Esophagus mucosa (tissue), 1 donor: Measurements from ENCODE around the gene AVPR1A. TPM values are rescaled to one million over a fixed set of nuclear protein-coding genes. Genes with fewer than 3 reads are reported as not detected.

Source experiments
- ATAC-seq: fragments of 200-7000 bp; cut with Tn5 transposase; one replicate; pipeline ENCODE4 v1.9.1; 2020
- total RNA-seq: library from RNA; stranded (reverse); gene quantifications from one replicate; pipeline ENCODE4 v1.2.4, GENCODE V29; 2023
- donor health status: DM: yes; HTN: yes; CAD: no.

Gene AVPR1A
- total RNA-seq, 1 donor from 2014 or later, result 0.36 TPM

- no peak for ATAC-seq
Measured at GRCh38 chr12:63093711-63094110, 57.3 kb downstream of the AVPR1A start.

- no peak for ATAC-seq
Measured at GRCh38 chr12:63093084-63093483, 57.9 kb downstream of the AVPR1A start.

Other genes with a start within 250 kb of the AVPR1A start
- gene PPM1H, start 216.1 kb downstream of the AVPR1A start, total RNA-seq, result 0.56 TPM